Smooth muscle cell (in vitro differentiated cells): Measurements from ENCODE around the gene SUPT5H. TPM values are rescaled to one million over a fixed set of nuclear protein-coding genes. Genes with fewer than 3 reads are reported as not detected.
A peak's percentile ranks its signal among the peaks of the same experiment; 100 is the strongest.
"Not testable (repeated sequence)": the region's sequence is repeated elsewhere in the genome, so short reads cannot be mapped to it uniquely, and the experiment has no call there.

Source experiments
- DNase-seq: peaks from one replicate; lab custom pipeline; 2025; ENCODE audit not compliant: unreplicated experiment; lab: John Stamatoyannopoulos, UW
- H2AFZ ChIP-seq: fragments of 200-600 bp; sonication (generic); 2 replicates; pipeline ENCODE4 v1.6.0; 2016; ENCODE audit warnings: antibody characterized with exemption, low read depth, mild to moderate bottlenecking
- H3F3A ChIP-seq: fragments of 200-600 bp; sonication (generic); 2 replicates; pipeline ENCODE4 v1.6.0; 2017; ENCODE audit warnings: antibody characterized with exemption, low read depth
- H3K27ac ChIP-seq: fragments of 200-600 bp; sonication (generic); 2 replicates; pipeline ENCODE4 v1.5.1; 2016; ENCODE audit warnings: low read depth, mild to moderate bottlenecking
- H3K27me3 ChIP-seq: fragments of 200-600 bp; sonication (generic); 2 replicates; pipeline ENCODE4 v1.6.1; 2016; ENCODE audit warnings: low read depth, mild to moderate bottlenecking
- H3K36me3 ChIP-seq: fragments of 200-600 bp; sonication (generic); 2 replicates; pipeline ENCODE4 v1.5.1; 2016; ENCODE audit warnings: low read depth
- H3K4me1 ChIP-seq: fragments of 200-600 bp; sonication (generic); 2 replicates; pipeline ENCODE4 v1.5.1; 2016; ENCODE audit warnings: low read depth
- H3K4me2 ChIP-seq: fragments of 200-600 bp; sonication (generic); 2 replicates; pipeline ENCODE4 v1.6.0; 2016; ENCODE audit warnings: mild to moderate bottlenecking
- H3K4me3 ChIP-seq: fragments of 200-600 bp; sonication (generic); 2 replicates; pipeline ENCODE4 v1.5.1; 2016; ENCODE audit warnings: mild to moderate bottlenecking
- H3K79me2 ChIP-seq: fragments of 200-600 bp; sonication (generic); 2 replicates; pipeline ENCODE4 v1.6.0; 2016; ENCODE audit warnings: low read depth, mild to moderate bottlenecking
- H3K9ac ChIP-seq: fragments of 200-600 bp; sonication (generic); 2 replicates; pipeline ENCODE4 v1.6.0; 2016; ENCODE audit warnings: low read depth
- H3K9me3 ChIP-seq: fragments of 200-600 bp; sonication (generic); replicated peaks from 2 replicates; pipeline ENCODE4 v1.5.1; 2016; ENCODE audit warnings: low read depth
- H4K20me1 ChIP-seq: fragments of 200-600 bp; sonication (generic); 2 replicates; pipeline ENCODE4 v1.6.0; 2016; ENCODE audit warnings: low read depth
- WGBS: methylation state at CpG from one replicate; pipeline ENCODE4 v1.1.7; 2016; ENCODE audit warnings: low lambda C conversion rate; 5-methylcytosine and 5-hydroxymethylcytosine counted together
- polyA plus RNA-seq: library from polyadenylated mRNA; unstranded; fragments of >200 nt; fragmentation: Nextera tagmentation; extraction: Ambion mirVana; gene quantifications from 2 replicates; pipeline ENCODE4 v1.2.1, GENCODE V29; 2016
- total RNA-seq: library from RNA; depleted of rRNA; stranded (reverse); fragments of >200 nt; gene quantifications from 2 replicates; pipeline ENCODE4 v1.2.3, GENCODE V29; 2014
- TF ChIP-seq, protein P1 (sequence below): fragments of 200-600 bp; sonication (generic); IDR thresholded peaks from 2 replicates; pipeline ENCODE4 v1.5.1; 2017; ENCODE audit warnings: borderline replicate concordance, mild to moderate bottlenecking, antibody characterized with exemption; ENCODE audit not compliant: insufficient read depth, poor library complexity, severe bottlenecking

Gene SUPT5H
- total and polyA plus RNA-seq, 2 experiments from 2014 or later: 44.9 to 134 TPM

DNA sequence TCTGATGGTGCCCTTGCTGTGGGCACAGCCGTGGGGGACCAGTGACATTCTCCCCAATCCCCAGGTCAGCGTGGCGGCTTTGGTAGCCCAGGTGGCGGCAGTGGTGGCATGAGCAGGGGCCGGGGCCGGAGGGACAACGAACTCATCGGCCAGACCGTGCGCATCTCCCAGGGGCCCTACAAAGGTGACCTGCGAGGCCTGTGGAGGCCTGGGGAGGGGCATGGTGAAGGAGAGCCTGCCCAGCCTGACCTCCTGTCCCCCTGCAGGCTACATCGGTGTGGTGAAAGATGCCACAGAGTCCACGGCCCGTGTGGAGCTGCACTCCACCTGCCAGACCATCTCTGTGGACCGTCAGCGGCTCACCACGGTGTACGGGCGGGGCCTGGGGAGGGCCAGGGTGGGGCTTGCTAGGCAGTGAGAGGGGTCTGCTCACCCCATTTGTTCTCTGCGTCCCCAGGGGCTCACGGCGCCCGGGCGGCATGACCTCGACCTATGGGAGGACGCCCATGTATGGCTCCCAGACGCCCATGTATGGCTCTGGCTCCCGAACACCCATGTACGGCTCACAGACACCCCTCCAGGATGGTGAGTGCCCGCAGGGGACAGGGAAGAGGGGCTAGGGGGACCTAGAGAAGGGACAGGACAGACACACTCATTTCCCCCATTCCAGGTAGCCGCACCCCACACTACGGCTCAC lies 27.5 kb downstream of the SUPT5H start:
- peaks cover 5% of the 10 kb centered on the region for H3F3A ChIP-seq
- no peak for DNase-seq
- no peak overlapping the region for H3K9ac ChIP-seq
- H3K4me3 ChIP-seq: no peak overlapping the region
- H3K27me3 ChIP-seq: no peaks in the 10 kb centered on the region
- H3K4me2 ChIP-seq: no peak overlapping the region
- no peaks in the 10 kb centered on the region for H3K9me3 ChIP-seq
- H3K36me3 ChIP-seq: no peaks in the 10 kb centered on the region
- peaks cover 12% of the 10 kb centered on the region for H4K20me1 ChIP-seq
- no peak overlapping the region for H3K27ac ChIP-seq
- no peak overlapping the region for H2AFZ ChIP-seq
- 96% methylated on average over 30 of the region's 32 CpGs for WGBS
- H3K79me2 ChIP-seq: no peaks in the 10 kb centered on the region
- H3K4me1 ChIP-seq: no peaks in the 10 kb centered on the region
- TF ChIP-seq, protein P1, sequence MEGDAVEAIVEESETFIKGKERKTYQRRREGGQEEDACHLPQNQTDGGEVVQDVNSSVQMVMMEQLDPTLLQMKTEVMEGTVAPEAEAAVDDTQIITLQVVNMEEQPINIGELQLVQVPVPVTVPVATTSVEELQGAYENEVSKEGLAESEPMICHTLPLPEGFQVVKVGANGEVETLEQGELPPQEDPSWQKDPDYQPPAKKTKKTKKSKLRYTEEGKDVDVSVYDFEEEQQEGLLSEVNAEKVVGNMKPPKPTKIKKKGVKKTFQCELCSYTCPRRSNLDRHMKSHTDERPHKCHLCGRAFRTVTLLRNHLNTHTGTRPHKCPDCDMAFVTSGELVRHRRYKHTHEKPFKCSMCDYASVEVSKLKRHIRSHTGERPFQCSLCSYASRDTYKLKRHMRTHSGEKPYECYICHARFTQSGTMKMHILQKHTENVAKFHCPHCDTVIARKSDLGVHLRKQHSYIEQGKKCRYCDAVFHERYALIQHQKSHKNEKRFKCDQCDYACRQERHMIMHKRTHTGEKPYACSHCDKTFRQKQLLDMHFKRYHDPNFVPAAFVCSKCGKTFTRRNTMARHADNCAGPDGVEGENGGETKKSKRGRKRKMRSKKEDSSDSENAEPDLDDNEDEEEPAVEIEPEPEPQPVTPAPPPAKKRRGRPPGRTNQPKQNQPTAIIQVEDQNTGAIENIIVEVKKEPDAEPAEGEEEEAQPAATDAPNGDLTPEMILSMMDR: no peak

DNA sequence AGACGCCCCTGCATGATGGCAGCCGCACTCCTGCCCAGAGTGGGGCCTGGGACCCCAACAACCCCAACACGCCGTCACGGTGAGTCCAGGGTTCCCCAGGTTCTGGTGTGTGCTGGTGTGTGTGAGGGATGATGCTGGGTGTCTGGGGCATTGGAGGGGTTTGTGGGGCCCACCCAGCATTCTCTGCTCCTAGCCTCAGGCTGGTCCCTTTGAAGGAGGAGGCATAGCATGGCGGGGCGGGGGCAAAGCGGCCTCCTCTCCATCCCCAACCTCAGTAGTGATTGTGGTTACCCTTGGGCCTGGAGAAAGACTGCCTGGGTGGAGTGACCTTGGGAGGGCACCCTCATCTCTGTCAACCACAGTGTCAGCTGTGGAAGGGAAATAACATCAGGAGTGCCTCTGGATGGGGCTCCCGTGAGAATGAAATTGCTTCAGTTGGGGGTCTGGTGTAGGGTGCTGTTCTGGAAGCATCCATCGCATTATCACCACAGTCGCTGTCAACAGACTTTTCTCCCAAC lies 28.1 kb downstream of the SUPT5H start:
- 97% methylated on average over 11 of the region's 11 CpGs for WGBS
- DNase-seq: no peak
- Histone ChIP-seq H3K4me1 (no peaks in the 10 kb centered on the region), H3K27me3 (no peaks in the 10 kb centered on the region), H4K20me1 (peaks cover 12% of the 10 kb centered on the region), H2AFZ (no peak overlapping the region), H3K4me2 (no peak overlapping the region), H3K27ac (no peak overlapping the region), H3K36me3 (no peaks in the 10 kb centered on the region), H3K9me3 (no peaks in the 10 kb centered on the region), H3K9ac (no peak overlapping the region), H3F3A (peaks cover 7% of the 10 kb centered on the region), H3K79me2 (no peaks in the 10 kb centered on the region), H3K4me3 (no peak overlapping the region)
- TF ChIP-seq, protein P1: no peak

DNA sequence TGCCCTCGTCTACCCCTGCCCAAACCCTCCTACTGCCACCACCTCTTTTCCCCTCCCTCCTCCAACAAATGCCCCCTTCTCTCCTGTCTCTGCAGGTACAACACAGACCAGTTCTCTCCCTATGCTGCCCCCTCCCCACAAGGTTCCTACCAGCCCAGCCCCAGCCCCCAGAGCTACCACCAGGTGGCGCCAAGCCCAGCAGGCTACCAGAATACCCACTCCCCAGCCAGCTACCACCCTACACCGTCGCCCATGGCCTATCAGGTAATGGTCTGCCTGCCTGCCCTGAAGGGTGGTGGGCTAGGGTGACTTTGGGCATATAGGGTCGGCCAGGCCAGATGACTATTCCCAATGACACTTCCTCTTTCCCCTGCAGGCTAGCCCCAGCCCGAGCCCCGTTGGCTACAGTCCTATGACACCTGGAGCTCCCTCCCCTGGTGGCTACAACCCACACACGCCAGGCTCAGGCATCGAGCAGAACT lies 28.8 kb downstream of the SUPT5H start:
- Histone ChIP-seq H4K20me1 (peaks cover 12% of the 10 kb centered on the region), H3K27me3 (no peaks in the 10 kb centered on the region), H2AFZ (no peak overlapping the region), H3K4me3 (no peak overlapping the region), H3K4me2 (no peak overlapping the region), H3K9ac (no peak overlapping the region), H3K36me3 (no peaks in the 10 kb centered on the region), H3K79me2 (no peaks in the 10 kb centered on the region), H3K4me1 (no peaks in the 10 kb centered on the region), H3K27ac (no peak overlapping the region), H3F3A (peaks cover 9% of the 10 kb centered on the region), H3K9me3 (no peaks in the 10 kb centered on the region)
- DNase-seq: peak; percentile 13
- TF ChIP-seq, protein P1: peak; percentile 83
- 71% methylated on average over 8 of the region's 9 CpGs for WGBS

DNA sequence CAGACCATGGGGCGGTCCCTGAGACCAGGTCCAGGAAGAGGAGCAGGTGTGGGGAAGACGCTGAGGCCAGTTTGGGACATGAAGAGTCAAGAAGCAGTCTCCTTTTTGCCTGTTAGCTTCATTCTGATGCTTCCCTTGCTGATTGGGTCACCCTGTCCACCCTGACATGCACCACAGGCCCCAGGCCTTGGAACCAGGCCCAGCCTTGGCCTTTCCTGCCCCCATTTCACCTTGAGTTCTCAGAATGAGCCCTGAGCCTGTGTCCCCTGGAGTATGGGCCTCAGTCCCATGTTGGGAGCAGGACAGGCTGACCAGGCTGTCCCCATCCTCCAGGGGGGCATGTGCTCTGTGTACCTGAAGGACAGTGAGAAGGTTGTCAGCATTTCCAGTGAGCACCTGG lies 30.4 kb downstream of the SUPT5H start:
- TF ChIP-seq, protein P1: no peak
- H3K4me2 ChIP-seq: no peak overlapping the region
- 100% methylated on average over 2 of the region's 2 CpGs for WGBS
- H3K4me3 ChIP-seq: no peak overlapping the region
- peaks cover 9% of the 10 kb centered on the region for H3F3A ChIP-seq
- peaks cover 7% of the 10 kb centered on the region for H3K4me1 ChIP-seq
- H3K9ac ChIP-seq: no peak overlapping the region
- peaks cover under 1% of the 10 kb centered on the region for H3K79me2 ChIP-seq
- no peak overlapping the region for H3K27ac ChIP-seq
- DNase-seq: no peak
- H3K27me3 ChIP-seq: no peaks in the 10 kb centered on the region
- H4K20me1 ChIP-seq: peaks cover 12% of the 10 kb centered on the region
- H3K9me3 ChIP-seq: no peaks in the 10 kb centered on the region
- no peaks in the 10 kb centered on the region for H3K36me3 ChIP-seq
- H2AFZ ChIP-seq: no peak overlapping the region

DNA sequence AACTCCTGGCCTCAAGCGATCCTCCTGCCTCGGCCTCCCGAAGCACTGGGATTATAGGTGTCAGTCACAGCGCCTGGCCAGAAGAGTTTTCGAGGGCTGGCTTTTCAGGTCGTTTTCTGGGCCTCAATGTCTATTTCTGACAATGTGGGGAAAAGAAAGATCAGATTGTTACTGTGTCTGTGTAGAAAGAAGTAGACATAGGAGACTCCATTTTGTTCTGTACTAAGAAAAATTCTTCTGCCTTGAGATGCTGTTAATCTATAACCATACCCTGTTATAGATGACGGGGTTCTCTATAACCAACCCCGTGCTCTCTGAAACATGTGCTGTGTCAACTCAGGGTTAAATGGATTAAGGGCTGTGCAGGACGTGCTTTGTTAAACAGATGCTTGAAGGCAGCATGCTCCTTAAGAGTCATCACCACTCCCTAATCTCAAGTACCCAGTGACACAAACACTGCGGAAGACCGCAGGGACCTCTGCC lies 34.0 kb downstream of the SUPT5H start:
- DNase-seq, H3F3A ChIP-seq, H2AFZ ChIP-seq, H3K36me3 ChIP-seq, H3K4me3 ChIP-seq, H4K20me1 ChIP-seq, H3K9ac ChIP-seq, H3K27me3 ChIP-seq, H3K9me3 ChIP-seq: not testable (repeated sequence)
- H3K79me2 ChIP-seq: peaks cover 18% of the 10 kb centered on the region
- peaks cover 14% of the 10 kb centered on the region for H3K4me1 ChIP-seq
- peak overlapping the region; percentile 94 for H3K4me2 ChIP-seq
- 69% methylated on average over 11 of the region's 11 CpGs for WGBS
- H3K27ac ChIP-seq: peak overlapping the region; percentile 79
